B cell (primary cell): ENCODE data around the gene LENEP.

Source experiments
- CTCF ChIP-seq: fragments of 200-600 bp; IDR thresholded peaks from one replicate; pipeline ENCODE4 v1.8.0; 2022; ENCODE audit warnings: antibody characterized with exemption, mild to moderate bottlenecking
- EZH2 ChIP-seq: IDR thresholded peaks from 2 replicates; pipeline ENCODE4 v1.6.1; 2012; ENCODE audit warnings: borderline replicate concordance, low read depth, mild to moderate bottlenecking, moderate library complexity, low read length; ENCODE audit not compliant: insufficient read depth, poor library complexity, severe bottlenecking

- no peak for TF ChIP-seq CTCF
- no peak for TF ChIP-seq EZH2
These were observed 14.9 kb downstream of the LENEP start for GRCh38 chr1:155008015-155008941.
